CD4-positive, alpha-beta T cell (primary cell): Measurements from ENCODE around the gene MLEC. TPM values are rescaled to one million over a fixed set of nuclear protein-coding genes. Genes with fewer than 3 reads are reported as not detected.

ENCODE experiments used
- ATAC-seq: fragments of 200-7000 bp; cut with Tn5 transposase; one replicate; pipeline ENCODE4 v1.10.0; 2022; ENCODE audit warnings: mild to moderate bottlenecking; ENCODE audit not compliant: poor library complexity
- CTCF ChIA-PET: fragments of 350-600 bp; sonication (Branson Sonifier 250); formaldehyde crosslinking; loops from one replicate; lab custom pipeline; 2021; ENCODE audit warnings: antibody characterized with exemption, inconsistent platforms; lab: Charles Lee
- POLR2A ChIA-PET: fragments of 350-600 bp; sonication (Branson Sonifier 250); formaldehyde crosslinking; loops from one replicate; lab custom pipeline; 2021; ENCODE audit warnings: antibody characterized with exemption, inconsistent platforms; lab: Charles Lee
- DNase-seq, 14 experiments: peaks; one replicate each; pipeline ENCODE4 v3.0.0-alpha.2; 2013 to 2020; ENCODE audit warnings: mixed read lengths in 2 of 14
- H3K27ac ChIP-seq, 2 donors: one replicate each; pipeline versions ENCODE4 v1.5.1 to v1.7.0; 2013; ENCODE audit warnings: low read length in 2 of 2, low read depth in 1 of 2, mild to moderate bottlenecking in 1 of 2
- H3K27me3 ChIP-seq, 2 experiments: 1 replicate in 1 of 2; 2 replicates in 1 of 2; pipeline versions ENCODE4 v1.6.1 to v1.7.0; 2013; ENCODE audit warnings: low read length in 2 of 2, control low read depth in 1 of 2, mild to moderate bottlenecking in 1 of 2, moderate library complexity in 1 of 2; ENCODE audit not compliant: insufficient read depth in 2 of 2, control insufficient read depth in 1 of 2
- H3K36me3 ChIP-seq: one replicate; pipeline ENCODE4 v1.6.1; 2013; ENCODE audit warnings: low read length, control low read depth; ENCODE audit not compliant: insufficient read depth
- H3K4me1 ChIP-seq: one replicate; pipeline ENCODE4 v1.6.1; 2013; ENCODE audit warnings: low read length, control low read depth; ENCODE audit not compliant: insufficient read depth
- H3K4me3 ChIP-seq: one replicate; pipeline ENCODE4 v1.5.1; 2013; ENCODE audit warnings: mild to moderate bottlenecking, low read length, moderate library complexity
- H3K9me3 ChIP-seq, 2 experiments: 1 replicate in 1 of 2; 2 replicates in 1 of 2; pipeline versions ENCODE4 v1.6.1 to v1.7.0; 2013; ENCODE audit warnings: low read length in 2 of 2, mild to moderate bottlenecking in 2 of 2, control low read depth in 1 of 2, moderate library complexity in 1 of 2; ENCODE audit not compliant: control insufficient read depth in 1 of 2, insufficient read depth in 1 of 2
- H3K27ac Mint-ChIP-seq: one replicate; pipeline ENCODE4 v1.8.0; 2020; ENCODE audit warnings: mixed read lengths
- H3K27me3 Mint-ChIP-seq: one replicate; pipeline ENCODE4 v1.8.0; 2021; ENCODE audit warnings: mixed read lengths
- H3K36me3 Mint-ChIP-seq: one replicate; pipeline ENCODE4 v1.8.0; 2021; ENCODE audit warnings: low read depth, mixed read lengths
- H3K4me1 Mint-ChIP-seq: one replicate; pipeline ENCODE4 v1.8.0; 2021; ENCODE audit warnings: low read depth, mixed read lengths
- H3K4me3 Mint-ChIP-seq: one replicate; pipeline ENCODE4 v1.8.0; 2020; ENCODE audit warnings: mild to moderate bottlenecking, mixed read lengths
- H3K9me3 Mint-ChIP-seq: one replicate; pipeline ENCODE4 v1.8.0; 2020; ENCODE audit warnings: mixed read lengths
- CTCF ChIP-seq: fragments of 200-600 bp; IDR thresholded peaks from one replicate; pipeline ENCODE4 v1.8.0; 2022; ENCODE audit warnings: antibody characterized with exemption, mild to moderate bottlenecking
- intact Hi-C, 2 experiments: fragments of 100-400 bp; cut with DNase I in 1 of 2; cut with micrococcal nuclease in 1 of 2; formaldehyde crosslinking; loops; one replicate each; pipeline versions ENCODE4 v1.15.1 to v1.9.0; 2023 to 2025; cut with DNase I, micrococcal nuclease
- total RNA-seq, 174 experiments: library from RNA in 2 of 174; stranded (reverse) in 2 of 174; gene quantifications; one replicate each; pipeline ENCODE4 v1.2.3 and lab custom pipeline; 2021 to 2026

The MLEC gene
- total RNA-seq, 2 experiments from 2014 or later: 20.7 to 22.1 TPM

GRCh38 chr12:120649442-120650232 lies 37.3 kb upstream of the MLEC start:
- no peaks in the 10 kb centered on the region for H3K36me3 Mint-ChIP-seq
- Histone ChIP-seq H3K4me1 (peaks cover 14% of the 10 kb centered on the region), H3K4me3 (no peak overlapping the region), H3K36me3 (no peaks in the 10 kb centered on the region), H3K27ac (no peak overlapping the region), H3K9me3 (peaks cover 0 to 4% of the 10 kb centered on the region in 2 experiments), H3K27me3 (peaks cover 24 to 58% of the 10 kb centered on the region in 2 experiments)
- no peaks in the 10 kb centered on the region for H3K9me3 Mint-ChIP-seq
- intact Hi-C loops: loop anchor here (1.0 to 10.0 kb wide), 8 partner anchors 31 to 325 kb away; partner anchors contain the start of gene PLA2G1B (in 2 of the 2)
- ATAC-seq: no peak
- POLR2A ChIA-PET: interaction anchor here (0.6 to 1.2 kb wide), 6 partner anchors 31 to 1595 kb away, joined by 3 to 5 read pairs (median 3); partner anchors contain the start of genes POP5 and RNU4-2
- H3K4me1 Mint-ChIP-seq: peaks cover 11% of the 10 kb centered on the region
- CTCF ChIA-PET: interaction anchor here (0.6 to 2.3 kb wide), 15 partner anchors 9 to 367 kb away, joined by 3 to 16 read pairs (median 4); partner anchors contain the start of genes ACADS, CABP1 and POP5
- peaks cover 76% of the 10 kb centered on the region for H3K27me3 Mint-ChIP-seq
- no peak overlapping the region for H3K4me3 Mint-ChIP-seq
- H3K27ac Mint-ChIP-seq: no peak overlapping the region
- DNase-seq: peak in 1 of 14 experiments; percentile 31
- TF ChIP-seq CTCF: peak; percentile 54

GRCh38 chr12:120650233-120650690 lies 36.7 kb upstream of the MLEC start:
- H3K27ac ChIP-seq: no peak overlapping the region
- peaks cover 11% of the 10 kb centered on the region for H3K4me1 Mint-ChIP-seq
- ATAC-seq (no peak), DNase-seq (no peak)
- POLR2A ChIA-PET: interaction anchor here (0.9 kb wide), 1 partner anchor 31 kb away, joined by 3 read pairs; no protein-coding TSS in a partner anchor
- no peaks in the 10 kb centered on the region for H3K9me3 Mint-ChIP-seq
- H3K9me3 ChIP-seq: peaks cover 0 to 4% of the 10 kb centered on the region in 2 experiments
- peaks cover 14% of the 10 kb centered on the region for H3K4me1 ChIP-seq
- intact Hi-C loops: loop anchor here in 1 of 2 experiments (5.0 kb wide), 1 partner anchor 293 kb away; no protein-coding TSS in a partner anchor
- no peaks in the 10 kb centered on the region for H3K36me3 ChIP-seq
- no peak overlapping the region for H3K4me3 ChIP-seq
- H3K27ac Mint-ChIP-seq: no peak overlapping the region
- H3K36me3 Mint-ChIP-seq: no peaks in the 10 kb centered on the region
- TF ChIP-seq CTCF: no peak
- H3K27me3 ChIP-seq: peaks cover 23 to 52% of the 10 kb centered on the region in 2 experiments
- H3K4me3 Mint-ChIP-seq: no peak overlapping the region
- CTCF ChIA-PET: interaction anchor here (1.1 to 2.3 kb wide), 5 partner anchors 10 to 322 kb away, joined by 4 to 16 read pairs (median 7); partner anchors contain the start of genes CABP1 and POP5
- peaks cover 74% of the 10 kb centered on the region for H3K27me3 Mint-ChIP-seq

GRCh38 chr12:120651821-120652220 lies 35.1 kb upstream of the MLEC start:
- H3K27ac ChIP-seq: no peak overlapping the region
- H3K27me3 Mint-ChIP-seq: peaks cover 61% of the 10 kb centered on the region
- no peak overlapping the region for H3K4me3 ChIP-seq
- POLR2A ChIA-PET: no interaction called here
- H3K36me3 Mint-ChIP-seq: no peaks in the 10 kb centered on the region
- no peaks in the 10 kb centered on the region for H3K9me3 Mint-ChIP-seq
- no peak overlapping the region for H3K27ac Mint-ChIP-seq
- no peak for DNase-seq
- H3K36me3 ChIP-seq: no peaks in the 10 kb centered on the region
- peaks cover 14% of the 10 kb centered on the region for H3K4me1 ChIP-seq
- peaks cover 10% of the 10 kb centered on the region for H3K4me1 Mint-ChIP-seq
- peaks cover 0 to 4% of the 10 kb centered on the region in 2 experiments for H3K9me3 ChIP-seq
- CTCF ChIA-PET: no interaction called here
- TF ChIP-seq CTCF: no peak
- H3K27me3 ChIP-seq: peaks cover 20 to 39% of the 10 kb centered on the region in 2 experiments
- intact Hi-C loops: loop anchor here in 1 of 2 experiments (5.0 kb wide), 1 partner anchor 295 kb away; no protein-coding TSS in a partner anchor
- ATAC-seq: no peak
- H3K4me3 Mint-ChIP-seq: no peak overlapping the region
